ENCODE measurements around the gene UBTF. TPM values are rescaled to one million over a fixed set of nuclear protein-coding genes. Genes with fewer than 3 reads are reported as not detected.

The UBTF gene
- total RNA-seq, 1 donor from 2014 or later, result 22.9 TPM

GRCh38 chr17:44210342-44211192, 8.9 kb downstream of the UBTF start:
- H3K27me3 ChIP-seq (ENCODE audit: control insufficient read depth, insufficient read depth, low read length), result no peaks in the 10 kb centered on the region
- no peak for FAIRE-seq
- no peak overlapping the region for H3K4me3 ChIP-seq (ENCODE audit: low read depth, low read length)
- H3K36me3 ChIP-seq (ENCODE audit: control insufficient read depth, insufficient read depth, low read length), result peaks cover 36% of the 10 kb centered on the region
- DNase-seq (ENCODE audit: low read depth), result peak; percentile 49
- peak; percentile 100 for TF ChIP-seq CTCF (IDR thresholded peaks at IDR 0.05; ENCODE audit: insufficient read depth, low read length, severe bottlenecking)

- no peak for TF ChIP-seq CTCF (IDR thresholded peaks at IDR 0.05; ENCODE audit: insufficient read depth, low read length, severe bottlenecking)
- DNase-seq (ENCODE audit: low read depth), result peak; percentile 66
- FAIRE-seq, result peak; percentile 81
- Histone ChIP-seq H3K4me3 (ENCODE audit: low read depth, low read length) (no peak overlapping the region), H3K36me3 (ENCODE audit: control insufficient read depth, insufficient read depth, low read length) (peaks cover 30% of the 10 kb centered on the region), H3K27me3 (ENCODE audit: control insufficient read depth, insufficient read depth, low read length) (no peaks in the 10 kb centered on the region)
Measured at GRCh38 chr17:44209786-44210341, 9.6 kb downstream of the UBTF start.

- FAIRE-seq (no peak), DNase-seq (ENCODE audit: low read depth) (no peak)
- H3K27me3 ChIP-seq (ENCODE audit: control insufficient read depth, insufficient read depth, low read length), result no peaks in the 10 kb centered on the region
- H3K4me3 ChIP-seq (ENCODE audit: low read depth, low read length), result no peak overlapping the region
- H3K36me3 ChIP-seq (ENCODE audit: control insufficient read depth, insufficient read depth, low read length), result peaks cover 27% of the 10 kb centered on the region
- TF ChIP-seq CTCF (IDR thresholded peaks at IDR 0.05; ENCODE audit: insufficient read depth, low read length, severe bottlenecking), result no peak
Measured at GRCh38 chr17:44207743-44208142, 11.7 kb downstream of the UBTF start.

GRCh38 chr17:44207319-44207718, 12.2 kb downstream of the UBTF start:
- Histone ChIP-seq H3K4me3 (ENCODE audit: low read depth, low read length) (no peak overlapping the region), H3K27me3 (ENCODE audit: control insufficient read depth, insufficient read depth, low read length) (no peaks in the 10 kb centered on the region), H3K36me3 (ENCODE audit: control insufficient read depth, insufficient read depth, low read length) (peaks cover 27% of the 10 kb centered on the region)
- FAIRE-seq (no peak), DNase-seq (ENCODE audit: low read depth) (no peak)
- no peak for TF ChIP-seq CTCF (IDR thresholded peaks at IDR 0.05; ENCODE audit: insufficient read depth, low read length, severe bottlenecking)

- peaks cover 27% of the 10 kb centered on the region for H3K36me3 ChIP-seq (ENCODE audit: control insufficient read depth, insufficient read depth, low read length)
- no peak for TF ChIP-seq CTCF (IDR thresholded peaks at IDR 0.05; ENCODE audit: insufficient read depth, low read length, severe bottlenecking)
- H3K4me3 ChIP-seq (ENCODE audit: low read depth, low read length), result no peak overlapping the region
- no peak for DNase-seq (ENCODE audit: low read depth)
- no peak for FAIRE-seq
- no peaks in the 10 kb centered on the region for H3K27me3 ChIP-seq (ENCODE audit: control insufficient read depth, insufficient read depth, low read length)
Measured at GRCh38 chr17:44206825-44207155, 12.7 kb downstream of the UBTF start.

All from bronchial epithelial cell (primary cell).